GM18951 (cell line): ENCODE data around the gene TAF8.

Experiments used
- POLR2A ChIP-seq: IDR thresholded peaks from 4 replicates; pipeline ENCODE4 v1.6.1; 2011; ENCODE audit warnings: mild to moderate bottlenecking; ENCODE audit not compliant: insufficient read length, insufficient read depth; ENCODE audit errors: extremely low read depth
- in situ Hi-C: fragments of 300-500 bp; cut with MboI; formaldehyde crosslinking; loops from one replicate; pipeline ENCODE4 v1.12.0; 2022; ENCODE audit warnings: low sequenced_read_pairs, mixed read lengths, inconsistent platforms; ENCODE audit not compliant: unreplicated experiment

TAF8 gene

DNA sequence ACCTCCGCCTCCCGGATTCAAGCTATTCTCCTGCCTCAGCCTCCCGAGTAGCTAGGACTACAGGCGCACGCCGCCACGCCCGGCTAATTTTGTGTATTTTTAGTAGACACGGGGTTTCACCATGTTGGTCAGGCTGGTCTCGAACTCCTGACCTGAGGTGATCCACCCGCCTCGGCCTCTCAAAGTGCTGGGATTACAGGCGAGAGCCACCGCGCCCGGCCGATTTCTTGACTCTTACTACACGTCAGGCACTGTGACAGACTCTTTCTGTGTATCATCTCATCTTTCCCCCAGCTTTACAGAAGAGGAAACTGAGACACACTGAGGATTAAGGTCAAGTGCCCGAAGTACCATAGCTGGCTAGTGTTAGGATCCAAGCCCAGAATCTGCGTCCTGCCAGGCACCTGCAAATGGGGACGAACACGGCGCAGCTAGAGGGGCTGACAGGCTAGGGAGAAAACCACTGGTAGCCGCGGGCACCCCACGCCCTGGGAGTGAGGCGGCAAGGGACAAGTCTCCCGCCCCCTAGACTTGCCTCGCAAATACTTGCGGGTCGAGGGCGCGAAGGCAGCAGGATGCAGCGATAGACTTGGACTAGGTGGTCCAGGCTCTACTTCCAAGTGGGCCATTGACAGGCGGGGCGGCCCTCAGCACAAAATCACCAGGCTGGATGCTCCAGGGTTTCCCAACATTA, 1.1 kb upstream of the TAF8 start:
- in situ Hi-C loops, result loop anchor here (10.0 kb wide), 3 partner anchors 114 to 254 kb away; no protein-coding TSS in a partner anchor
- TF ChIP-seq POLR2A, result no peak

DNA sequence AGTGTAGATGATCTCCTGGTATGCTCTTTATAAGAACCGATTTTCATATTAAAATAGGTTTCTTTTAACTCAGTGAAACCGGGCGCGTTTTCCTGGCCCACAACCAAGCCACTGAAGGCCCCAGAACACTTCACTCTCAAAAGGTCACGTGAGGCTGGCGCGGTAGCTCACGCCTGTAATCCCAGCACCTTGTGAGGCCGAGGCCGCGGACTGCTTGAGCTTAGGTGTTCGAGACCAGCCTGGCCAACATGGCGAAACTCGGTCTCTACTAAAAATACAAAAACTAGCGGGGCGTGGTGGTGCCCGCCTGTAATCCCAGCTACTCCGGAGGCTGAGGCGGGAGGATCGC, 402 bp upstream of the TAF8 start:
- TF ChIP-seq POLR2A, result no peak
- in situ Hi-C loops, result loop anchor here (10.0 kb wide), 3 partner anchors 115 to 255 kb away; no protein-coding TSS in a partner anchor

DNA sequence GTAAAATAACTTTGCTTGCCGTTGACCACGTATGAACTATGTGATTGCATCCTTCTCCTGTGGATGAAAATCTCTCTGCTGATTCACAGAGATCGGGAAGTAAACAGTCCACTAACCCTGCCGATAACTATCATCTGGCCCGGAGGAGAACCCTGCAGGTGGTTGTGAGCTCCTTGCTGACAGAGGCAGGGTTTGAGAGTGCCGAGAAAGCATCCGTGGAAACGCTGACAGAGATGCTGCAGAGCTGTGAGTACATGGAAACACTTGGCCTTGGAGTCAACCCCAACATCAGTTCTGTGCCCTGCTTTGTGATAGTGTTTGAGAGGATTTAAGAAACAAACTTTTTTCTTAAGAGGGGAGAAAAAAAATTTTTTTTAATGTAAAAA, 937 bp downstream of the TAF8 start:
- no peak for TF ChIP-seq POLR2A
- in situ Hi-C loops, result no loop called here

DNA sequence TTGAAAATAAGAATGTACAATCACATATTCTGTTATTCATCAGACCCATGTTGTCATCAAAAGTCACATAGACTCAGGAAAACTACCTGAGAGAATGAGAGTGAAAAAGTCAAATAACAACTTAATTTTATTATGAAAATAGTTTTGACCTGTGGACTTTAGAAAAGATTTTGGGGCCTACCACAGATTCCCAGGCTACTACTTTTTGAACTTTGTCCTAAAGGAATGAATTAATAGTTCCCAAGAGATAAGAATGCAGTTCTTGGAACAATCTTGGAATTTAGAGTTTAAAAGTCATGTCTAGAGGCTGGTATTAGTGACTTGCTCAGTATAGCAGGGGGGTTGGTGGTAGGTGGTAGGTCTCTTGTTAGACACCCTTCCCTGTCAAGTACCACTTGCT, 3.3 kb downstream of the TAF8 start:
- TF ChIP-seq POLR2A, result no peak
- in situ Hi-C loops, result no loop called here

DNA sequence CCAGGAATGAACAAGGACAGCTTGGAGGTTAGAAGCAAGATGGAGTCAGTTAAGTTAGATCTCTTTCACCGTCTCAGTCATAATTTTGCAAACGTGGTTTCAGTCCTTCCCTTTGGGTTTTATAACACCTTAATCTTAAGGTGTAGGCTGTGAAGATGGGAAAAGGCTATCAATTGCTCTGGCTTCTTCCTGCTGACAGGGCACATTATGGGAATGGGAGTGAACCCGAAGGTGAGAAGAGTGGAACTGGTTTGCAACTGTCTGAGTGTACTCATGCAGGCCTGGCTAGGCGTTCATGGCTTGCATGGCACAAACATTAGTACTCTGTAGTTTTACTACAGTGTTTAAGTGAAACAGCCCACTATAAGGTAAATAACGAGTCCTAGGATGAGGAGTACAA, 9.4 kb downstream of the TAF8 start:
- in situ Hi-C loops, result no loop called here
- no peak for TF ChIP-seq POLR2A

DNA sequence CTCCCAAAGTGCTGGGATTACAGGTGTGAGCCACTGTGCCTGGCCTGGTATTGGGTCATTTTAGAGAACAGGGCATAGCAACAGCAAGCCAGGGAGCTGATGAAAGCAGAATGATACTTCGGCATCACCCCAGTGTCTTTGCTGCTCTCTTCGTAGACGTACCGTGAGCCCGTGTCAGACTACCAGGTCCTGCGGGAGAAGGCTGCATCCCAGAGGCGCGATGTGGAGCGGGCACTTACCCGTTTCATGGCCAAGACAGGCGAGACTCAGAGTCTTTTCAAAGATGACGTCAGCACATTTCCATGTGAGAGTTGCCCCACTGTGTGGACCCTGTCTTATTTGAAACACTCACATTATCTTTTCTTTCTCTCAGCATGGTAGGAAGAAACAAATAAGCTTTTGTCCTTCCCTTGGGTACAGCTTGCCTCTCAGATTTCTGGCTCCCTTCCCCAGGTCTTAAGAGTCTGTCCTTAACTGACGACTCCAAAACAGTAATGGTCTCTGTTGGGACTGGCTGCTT, 15.9 kb downstream of the TAF8 start:
- in situ Hi-C loops, result no loop called here
- no peak for TF ChIP-seq POLR2A

DNA sequence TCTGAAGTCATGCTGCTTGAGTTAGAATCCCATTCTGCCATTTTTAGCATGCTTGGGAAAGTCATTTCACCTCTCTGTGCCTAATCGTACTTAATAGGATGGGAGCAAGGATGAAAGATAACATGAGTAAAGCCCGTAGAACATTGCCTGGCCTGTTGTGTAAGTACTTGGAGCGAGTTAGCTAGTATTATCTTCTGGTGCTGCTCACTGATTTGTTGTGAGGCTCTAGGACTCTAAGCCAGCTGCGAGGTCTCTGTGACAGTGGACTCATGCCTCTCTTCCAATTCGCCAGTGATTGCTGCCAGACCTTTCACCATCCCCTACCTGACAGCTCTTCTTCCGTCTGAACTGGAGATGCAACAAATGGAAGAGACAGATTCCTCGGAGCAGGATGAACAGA, 17.8 kb downstream of the TAF8 start:
- in situ Hi-C loops, result no loop called here
- TF ChIP-seq POLR2A, result no peak

DNA sequence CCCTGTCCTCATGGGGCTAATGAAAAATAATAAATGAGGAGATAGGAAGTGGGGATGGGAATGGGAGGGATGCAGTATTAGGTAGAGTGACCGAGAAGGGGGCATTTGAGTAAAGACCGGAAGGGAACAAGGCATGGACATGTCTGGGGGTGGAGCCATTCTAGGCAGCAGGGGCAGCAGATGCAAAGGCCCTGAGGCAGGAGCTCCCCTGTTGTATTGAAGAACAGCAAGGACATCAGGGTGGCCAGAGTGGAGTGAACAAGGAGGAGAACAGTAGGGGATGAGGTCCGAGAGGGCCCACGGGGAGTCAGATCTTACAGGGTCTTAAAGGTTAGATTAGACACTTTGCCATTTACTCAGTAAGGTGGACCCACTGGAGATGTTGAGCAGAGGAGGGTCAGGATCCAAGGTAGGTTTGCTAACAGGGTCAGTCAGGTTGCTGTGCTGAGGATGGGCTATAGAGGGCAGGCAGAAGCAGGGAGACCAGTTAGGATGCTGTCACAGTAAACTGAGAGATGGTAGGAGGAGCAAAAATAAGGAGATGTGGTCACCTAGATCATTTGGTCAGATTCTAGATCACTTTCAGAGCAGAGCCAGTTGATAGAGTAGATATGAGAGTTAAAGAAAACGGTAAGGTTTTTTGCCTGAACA, 18.7 kb downstream of the TAF8 start:
- in situ Hi-C loops, result no loop called here

DNA sequence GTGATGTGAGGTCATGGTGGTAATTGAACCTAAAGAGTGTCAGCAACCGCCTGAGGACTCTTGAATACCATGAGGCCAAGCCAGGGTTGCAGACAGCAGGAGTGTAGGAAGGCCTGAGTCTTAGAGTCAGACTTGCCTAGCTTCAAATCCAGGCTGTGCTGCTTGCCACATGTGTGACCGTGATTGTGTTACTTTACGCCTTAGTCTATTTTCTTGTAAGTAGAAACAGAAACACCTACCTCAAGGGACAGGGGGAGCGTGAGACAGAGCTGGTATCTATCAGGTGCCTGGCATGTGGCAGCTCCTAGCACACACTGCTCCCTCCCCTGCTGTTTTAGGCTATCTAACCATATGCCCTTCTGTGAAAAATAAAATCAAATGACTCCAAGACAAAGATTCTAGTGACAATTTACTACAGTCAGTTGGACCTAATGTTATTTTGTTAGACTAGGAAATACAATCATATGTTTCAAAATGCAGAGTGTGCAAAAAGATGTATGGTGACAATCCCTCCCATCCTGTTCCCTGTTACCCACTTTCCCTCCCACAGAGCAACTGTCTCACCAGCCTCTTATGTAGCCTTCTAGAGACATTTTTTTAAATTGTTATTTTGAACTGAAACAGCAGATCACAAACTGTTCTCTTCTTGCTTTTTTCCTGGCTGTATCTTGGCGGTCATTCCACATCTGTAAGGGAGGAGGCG, 21.7 kb downstream of the TAF8 start:
- in situ Hi-C loops, result no loop called here
- no peak for TF ChIP-seq POLR2A

More for the DNA sequence above, 18.7 kb downstream of the TAF8 start:
- no peak for TF ChIP-seq POLR2A

DNA sequence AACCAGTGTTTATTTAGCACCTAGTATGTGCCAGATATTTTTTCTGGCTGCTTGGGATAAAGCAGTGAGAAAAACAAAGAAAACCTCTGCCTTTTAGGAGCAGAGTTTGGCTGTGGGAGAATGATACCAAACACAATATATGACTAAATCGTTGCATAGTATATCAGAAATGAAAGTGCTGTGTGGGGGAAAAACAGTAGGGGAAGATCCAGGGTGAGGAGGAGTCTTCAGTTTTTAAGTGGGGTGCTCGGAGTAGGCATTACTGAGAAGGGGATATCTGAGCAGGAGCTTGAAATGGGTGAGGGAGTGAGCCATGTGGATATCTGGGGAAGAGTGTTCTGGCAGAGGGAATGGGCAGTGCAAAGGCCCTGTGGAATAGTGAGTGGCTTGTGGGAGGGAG, 23.0 kb downstream of the TAF8 start:
- TF ChIP-seq POLR2A, result no peak
- in situ Hi-C loops, result no loop called here

DNA sequence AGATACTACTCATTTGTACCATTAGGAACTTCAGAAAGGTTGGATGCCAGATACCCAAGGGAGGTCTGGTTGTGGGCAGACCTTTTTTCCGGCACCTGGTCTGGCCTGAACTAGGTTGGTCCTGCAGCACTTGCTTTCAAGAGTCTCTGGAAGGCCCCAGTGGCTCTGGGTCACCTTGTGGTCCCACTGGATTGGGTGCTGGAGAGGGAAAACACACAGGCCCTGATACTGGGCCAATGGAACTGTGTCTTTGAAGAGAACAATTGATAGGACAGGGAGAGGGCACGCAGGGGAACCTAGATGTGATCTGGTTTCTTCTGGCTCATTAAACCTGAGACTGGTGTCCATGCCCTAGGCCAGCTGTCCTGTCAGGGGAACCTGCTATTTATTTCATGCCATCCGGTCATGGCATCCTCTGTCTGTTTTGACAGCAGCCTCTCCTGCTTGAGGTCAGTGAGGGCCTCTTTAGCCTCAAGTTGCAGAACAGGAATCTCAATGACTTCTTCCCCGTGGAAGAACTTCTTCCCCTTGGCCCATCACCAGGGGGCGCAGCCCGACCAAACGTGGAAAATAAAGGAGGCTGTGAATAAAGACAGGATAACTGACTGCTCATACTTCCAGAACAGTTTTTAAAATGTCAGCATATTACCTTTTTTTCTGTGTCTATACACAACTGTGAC, 25.0 kb downstream of the TAF8 start:
- in situ Hi-C loops, result no loop called here
- no peak for TF ChIP-seq POLR2A

DNA sequence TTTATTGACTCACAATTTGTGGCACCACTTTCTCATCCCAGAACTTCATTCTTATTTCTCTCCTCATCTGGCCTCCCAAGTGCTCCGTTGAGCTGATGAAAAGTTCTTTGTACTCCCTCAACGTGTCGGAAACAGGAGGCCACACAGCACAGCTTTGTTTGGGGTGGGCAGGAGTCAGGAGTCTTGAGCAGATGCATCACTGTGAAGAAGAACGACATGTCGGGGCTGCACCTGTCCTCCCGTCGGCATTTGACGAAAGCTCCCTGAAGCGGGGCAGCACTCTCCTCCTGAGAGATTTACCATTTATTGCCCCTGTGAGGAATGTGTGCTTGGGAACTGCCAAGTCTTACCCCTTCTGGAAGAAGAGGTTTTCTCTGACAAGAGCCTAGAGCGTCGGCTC, 28.1 kb downstream of the TAF8 start:
- TF ChIP-seq POLR2A, result no peak
- in situ Hi-C loops, result no loop called here

DNA sequence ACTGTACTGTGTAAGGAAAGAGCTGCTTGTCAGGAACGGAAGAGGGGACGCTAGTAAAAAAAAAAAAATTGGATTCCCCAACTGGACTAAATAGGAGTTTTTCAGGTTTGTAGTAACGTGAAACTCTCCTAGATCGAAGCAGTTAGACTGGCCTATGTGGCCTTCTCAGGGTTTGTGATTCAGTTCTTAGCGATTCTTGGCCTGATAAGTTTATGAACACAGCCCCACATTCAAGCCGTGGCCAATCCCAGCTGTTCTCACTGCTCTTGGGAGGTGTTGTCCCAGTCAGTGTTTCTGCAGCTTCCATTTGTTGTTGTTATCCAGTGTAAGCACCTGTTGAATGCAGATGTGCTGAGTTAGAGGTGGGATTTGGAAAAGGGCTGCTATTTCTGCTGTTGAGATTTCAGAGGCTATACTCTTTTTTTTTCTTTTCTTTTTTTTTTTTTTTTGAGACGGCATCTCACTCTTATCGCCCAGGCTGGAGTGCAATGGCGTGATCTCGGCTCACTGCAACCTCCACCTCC, 29.7 kb downstream of the TAF8 start:
- no peak for TF ChIP-seq POLR2A
- in situ Hi-C loops, result no loop called here
